ENCODE measurements around the gene TGFA. TPM values are rescaled to one million over a fixed set of nuclear protein-coding genes. Genes with fewer than 3 reads are reported as not detected.

Gene TGFA
- total RNA-seq, 4 donors from 2014 or later, result 0.46 to 2.0 (median 1.3) TPM

GRCh38 chr2:70418514-70418913 is 135.1 kb downstream of the TGFA start:
- Histone ChIP-seq H3K4me1 (no peaks in the 10 kb centered on the region), H3K36me3 (no peaks in the 10 kb centered on the region), H3K27ac (replicated peaks in 1 of 4) (no peak overlapping the region), H3K9me3 (no peaks in the 10 kb centered on the region), H3K4me3 (no peak overlapping the region), H3K27me3 (no peaks in the 10 kb centered on the region)
- DNase-seq (ENCODE audit: extremely low spot score), result no peak
- intact Hi-C loops (cut with DNase I), result no loop called here
- TF ChIP-seq EP300 (IDR thresholded peaks at IDR 0.05) (no peak), POLR2A (IDR thresholded peaks at IDR 0.05; ENCODE audit: low read depth) (no peak), CTCF (IDR thresholded peaks at IDR 0.05) (no peak), POLR2AphosphoS5 (IDR thresholded peaks at IDR 0.05) (no peak)
- 86% methylated on average over 12 of the region's 12 CpGs for WGBS

GRCh38 chr2:70417011-70417410 is 136.6 kb downstream of the TGFA start:
- H3K27me3 ChIP-seq, result peaks cover 0 to 6% (median 0%) of the 10 kb centered on the region in 4 donors
- no peaks in the 10 kb centered on the region for H3K36me3 ChIP-seq
- H3K4me3 ChIP-seq, result no peak overlapping the region
- intact Hi-C loops (cut with DNase I), result no loop called here
- H3K4me1 ChIP-seq, result no peaks in the 10 kb centered on the region
- no peak overlapping the region for H3K27ac ChIP-seq (replicated peaks in 1 of 4)
- DNase-seq (ENCODE audit: extremely low spot score), result no peak
- TF ChIP-seq EP300 (IDR thresholded peaks at IDR 0.05) (no peak), CTCF (IDR thresholded peaks at IDR 0.05) (no peak), POLR2A (IDR thresholded peaks at IDR 0.05; ENCODE audit: low read depth) (no peak), POLR2AphosphoS5 (IDR thresholded peaks at IDR 0.05) (no peak)
- WGBS, result 81% methylated on average over 1 of the region's 1 CpG
- no peaks in the 10 kb centered on the region for H3K9me3 ChIP-seq

- Histone ChIP-seq H3K36me3 (no peaks in the 10 kb centered on the region), H3K27me3 (peaks cover 0 to 6% (median 0%) of the 10 kb centered on the region in 4 donors), H3K4me1 (no peaks in the 10 kb centered on the region), H3K4me3 (no peak overlapping the region), H3K9me3 (no peaks in the 10 kb centered on the region), H3K27ac (replicated peaks in 1 of 4) (no peak overlapping the region)
- TF ChIP-seq EP300 (IDR thresholded peaks at IDR 0.05) (no peak), POLR2AphosphoS5 (IDR thresholded peaks at IDR 0.05) (no peak), CTCF (IDR thresholded peaks at IDR 0.05) (no peak), POLR2A (IDR thresholded peaks at IDR 0.05; ENCODE audit: low read depth) (no peak)
- WGBS, result 67% methylated on average over 7 of the region's 7 CpGs
- DNase-seq (ENCODE audit: extremely low spot score), result no peak
- intact Hi-C loops (cut with DNase I), result no loop called here
Measured at GRCh38 chr2:70412294-70413070, 141.1 kb downstream of the TGFA start.

- Histone ChIP-seq H3K27me3 (peaks cover 0 to 6% (median 0%) of the 10 kb centered on the region in 4 donors), H3K4me3 (no peak overlapping the region), H3K4me1 (no peaks in the 10 kb centered on the region), H3K27ac (replicated peaks in 1 of 4) (no peak overlapping the region), H3K36me3 (no peaks in the 10 kb centered on the region), H3K9me3 (no peaks in the 10 kb centered on the region)
- DNase-seq (ENCODE audit: extremely low spot score), result no peak
- 82% methylated on average over 6 of the region's 6 CpGs for WGBS
- no peak for TF ChIP-seq CTCF (IDR thresholded peaks at IDR 0.05)
- no peak for TF ChIP-seq EP300 (IDR thresholded peaks at IDR 0.05)
- no peak for TF ChIP-seq POLR2AphosphoS5 (IDR thresholded peaks at IDR 0.05)
- TF ChIP-seq POLR2A (IDR thresholded peaks at IDR 0.05; ENCODE audit: low read depth), result no peak
- intact Hi-C loops (cut with DNase I), result no loop called here
Measured at GRCh38 chr2:70411483-70412125, 142.0 kb downstream of the TGFA start.

Data from esophagus muscularis mucosa (tissue), 4 donors.